SK-N-MC (cell line): ENCODE measurements around the gene PLCD3.

Source experiments
- EZH2 ChIP-seq: fragments of 200-600 bp; sonication (generic); IDR thresholded peaks from one replicate; pipeline ENCODE4 v1.6.1; 2017; ENCODE audit warnings: antibody characterized with exemption
- FOXP2 ChIP-seq: optimal IDR thresholded peaks from 2 replicates; pipeline ENCODE3; 2011; ENCODE audit warnings: mild to moderate bottlenecking, moderate library complexity; ENCODE audit not compliant: insufficient read depth; ENCODE audit errors: extremely low read length, control extremely low read depth
- POLR2AphosphoS5 ChIP-seq: IDR thresholded peaks from 2 replicates; pipeline ENCODE4 v1.6.1; 2012; ENCODE audit warnings: mild to moderate bottlenecking, low read depth, low read length, borderline replicate concordance

GRCh38 chr17:45103269-45103795 is 29.0 kb downstream of the PLCD3 start:
- TF ChIP-seq EZH2 = no peak
- TF ChIP-seq POLR2AphosphoS5 = no peak
- no peak for TF ChIP-seq FOXP2
